ENCODE data around the gene INTS15.

INTS15 gene

DNA sequence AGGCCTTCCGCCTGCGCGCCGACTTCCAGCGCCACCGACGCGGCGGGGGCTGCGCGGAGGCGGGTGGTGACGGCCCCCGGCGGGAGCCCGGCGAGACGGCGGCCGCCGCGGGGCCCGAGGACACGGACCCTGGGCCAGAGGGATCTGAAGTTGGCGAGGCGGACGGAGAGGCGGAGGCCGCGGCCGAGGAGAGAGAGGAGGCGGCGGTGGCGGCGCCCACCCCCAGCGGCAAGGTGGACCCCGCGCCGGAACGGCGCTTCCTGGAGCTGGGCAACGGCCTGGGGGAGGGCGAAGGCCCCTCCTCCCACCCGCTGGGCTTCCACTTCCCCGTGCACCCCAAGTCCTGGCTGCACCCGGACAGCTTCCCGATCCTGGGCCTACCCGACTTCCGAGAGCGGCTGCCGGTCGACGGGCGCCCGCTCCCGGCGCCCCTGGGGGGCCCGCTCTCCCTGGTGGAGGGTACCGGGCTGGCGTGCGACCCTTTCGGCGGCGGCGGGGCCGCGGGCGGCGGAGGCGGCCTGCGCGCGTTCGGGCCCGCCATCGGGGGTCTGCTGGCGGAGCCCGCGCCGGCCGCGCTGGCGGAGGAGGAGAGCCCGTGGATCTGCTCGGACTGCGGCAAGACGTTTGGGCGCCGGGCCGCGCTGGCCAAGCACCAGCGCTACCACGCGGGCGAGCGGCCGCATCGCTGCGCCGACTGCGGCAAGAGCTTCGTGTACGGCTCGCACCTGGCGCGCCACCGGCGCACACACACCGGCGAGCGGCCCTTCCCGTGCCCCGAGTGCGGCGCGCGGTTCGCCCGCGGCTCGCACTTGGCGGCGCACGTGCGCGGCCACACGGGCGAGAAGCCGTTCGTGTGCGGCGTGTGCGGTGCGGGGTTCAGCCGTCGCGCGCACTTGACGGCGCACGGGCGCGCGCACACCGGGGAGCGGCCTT, 63.5 kb downstream of the INTS15 start:
- TF ChIP-seq, protein P1, sequence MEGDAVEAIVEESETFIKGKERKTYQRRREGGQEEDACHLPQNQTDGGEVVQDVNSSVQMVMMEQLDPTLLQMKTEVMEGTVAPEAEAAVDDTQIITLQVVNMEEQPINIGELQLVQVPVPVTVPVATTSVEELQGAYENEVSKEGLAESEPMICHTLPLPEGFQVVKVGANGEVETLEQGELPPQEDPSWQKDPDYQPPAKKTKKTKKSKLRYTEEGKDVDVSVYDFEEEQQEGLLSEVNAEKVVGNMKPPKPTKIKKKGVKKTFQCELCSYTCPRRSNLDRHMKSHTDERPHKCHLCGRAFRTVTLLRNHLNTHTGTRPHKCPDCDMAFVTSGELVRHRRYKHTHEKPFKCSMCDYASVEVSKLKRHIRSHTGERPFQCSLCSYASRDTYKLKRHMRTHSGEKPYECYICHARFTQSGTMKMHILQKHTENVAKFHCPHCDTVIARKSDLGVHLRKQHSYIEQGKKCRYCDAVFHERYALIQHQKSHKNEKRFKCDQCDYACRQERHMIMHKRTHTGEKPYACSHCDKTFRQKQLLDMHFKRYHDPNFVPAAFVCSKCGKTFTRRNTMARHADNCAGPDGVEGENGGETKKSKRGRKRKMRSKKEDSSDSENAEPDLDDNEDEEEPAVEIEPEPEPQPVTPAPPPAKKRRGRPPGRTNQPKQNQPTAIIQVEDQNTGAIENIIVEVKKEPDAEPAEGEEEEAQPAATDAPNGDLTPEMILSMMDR (conservative IDR thresholded peaks at IDR 0.05): no peak
- H3K27ac ChIP-seq: no peak overlapping the region

DNA sequence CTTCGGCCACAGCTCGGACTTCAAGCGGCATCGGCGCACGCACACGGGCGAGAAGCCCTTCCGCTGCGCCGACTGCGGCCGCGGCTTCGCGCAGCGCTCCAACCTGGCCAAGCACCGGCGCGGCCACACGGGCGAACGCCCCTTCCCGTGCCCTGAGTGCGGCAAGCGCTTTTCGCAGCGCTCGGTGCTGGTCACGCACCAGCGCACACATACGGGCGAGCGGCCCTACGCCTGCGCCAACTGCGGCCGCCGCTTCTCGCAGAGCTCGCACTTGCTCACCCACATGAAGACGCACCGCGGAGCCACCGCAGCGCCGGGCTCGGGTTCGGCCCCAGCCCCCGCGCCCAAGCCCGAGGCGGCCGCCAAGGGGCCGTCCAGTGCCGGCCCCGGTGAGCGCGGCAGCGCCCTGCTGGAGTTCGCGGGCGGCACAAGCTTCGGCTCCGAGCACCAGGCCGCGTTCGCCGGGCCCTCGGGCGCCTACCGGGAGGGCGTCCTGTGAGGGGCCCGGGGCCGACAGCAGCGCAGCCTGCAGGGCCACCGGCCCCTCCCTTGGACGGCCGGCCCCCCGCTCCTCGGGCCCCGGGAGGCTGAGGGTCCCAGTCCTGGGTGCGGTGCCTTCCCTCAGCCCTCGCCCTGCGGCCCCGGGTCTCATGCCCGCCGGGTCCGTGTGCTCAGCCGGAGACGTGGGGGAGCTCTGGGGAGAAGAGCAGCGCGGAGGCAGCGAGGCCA, 64.5 kb downstream of the INTS15 start:
- TF ChIP-seq, protein P1 (conservative IDR thresholded peaks at IDR 0.05): no peak
- no peak overlapping the region for H3K27ac ChIP-seq

DNA sequence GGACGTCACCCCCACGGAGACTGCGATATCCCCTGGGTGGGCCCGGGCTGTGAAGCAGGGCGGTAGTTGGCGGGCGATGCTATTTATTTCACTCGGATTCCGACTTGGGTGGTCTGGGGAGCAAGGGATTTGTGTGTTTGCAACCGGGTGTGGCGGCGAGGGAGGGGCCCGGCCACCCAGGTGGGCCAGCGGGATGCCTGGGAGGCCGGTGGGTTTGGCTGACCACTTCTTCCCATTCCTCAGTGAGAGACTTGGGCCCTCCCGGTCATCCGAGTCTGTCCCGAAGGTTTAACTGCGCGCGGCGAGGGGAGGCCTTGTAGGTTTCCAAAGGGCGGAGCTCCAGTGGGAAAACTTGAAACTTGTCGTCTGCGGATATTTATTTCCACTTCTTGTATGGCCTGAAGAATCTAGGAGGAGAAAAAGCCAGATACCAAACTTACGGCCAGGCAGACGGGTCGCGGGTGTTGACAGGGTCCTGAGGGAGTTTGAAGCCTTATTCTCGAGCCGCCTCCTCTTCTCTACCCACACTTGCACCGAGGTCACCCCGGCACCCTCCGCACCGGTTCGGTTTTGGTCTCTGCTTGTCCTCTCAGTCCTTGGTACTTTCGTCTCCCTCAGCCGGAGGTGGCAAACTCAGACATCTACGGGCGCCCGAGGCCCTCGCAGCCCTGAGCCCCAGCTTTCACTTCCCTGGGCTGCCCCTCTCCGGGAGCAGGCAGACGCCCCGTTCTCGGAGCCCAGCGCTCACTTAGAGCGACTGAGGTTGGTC, 65.2 kb downstream of the INTS15 start:
- TF ChIP-seq, protein P1 (conservative IDR thresholded peaks at IDR 0.05): no peak

DNA sequence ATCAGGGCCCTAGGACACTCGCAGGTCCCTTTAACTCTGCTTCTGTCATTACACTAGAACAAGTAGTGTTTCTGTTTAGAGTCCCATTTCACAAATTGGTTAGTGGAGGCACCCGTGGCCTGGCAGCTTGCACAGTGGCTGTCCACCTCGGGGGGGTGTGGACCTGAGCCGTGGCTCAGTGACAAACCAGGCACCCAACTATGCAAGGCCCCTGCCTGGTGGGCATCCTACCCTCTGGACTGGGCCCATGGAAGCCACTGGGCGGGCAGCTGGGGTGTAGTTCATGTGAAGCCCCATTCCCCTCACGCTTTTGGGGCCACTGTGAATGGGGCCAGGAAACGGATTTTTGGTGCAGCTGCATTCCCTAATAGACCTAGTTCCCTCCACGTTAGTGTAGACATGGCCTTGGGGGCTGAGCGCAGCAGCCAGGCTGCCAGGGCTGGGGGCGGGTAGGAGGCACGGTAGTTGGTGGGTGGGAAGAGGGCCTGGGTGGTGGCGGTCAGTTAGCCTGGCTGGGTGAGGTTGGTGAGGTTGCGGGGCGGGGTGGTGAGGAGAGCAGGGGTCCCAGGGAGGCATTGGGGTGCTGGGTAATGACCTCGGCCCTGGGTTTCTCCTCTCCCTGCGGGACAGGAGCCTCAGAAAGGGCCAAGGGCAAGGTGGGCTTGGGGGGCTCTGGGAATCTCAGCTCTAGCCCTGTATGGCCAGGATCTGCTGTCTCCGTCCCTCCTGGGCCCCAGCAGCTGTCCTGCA, 66.0 kb downstream of the INTS15 start:
- no peak overlapping the region for H3K27ac ChIP-seq
- TF ChIP-seq, protein P1 (conservative IDR thresholded peaks at IDR 0.05): no peak

More for the DNA sequence above, 65.2 kb downstream of the INTS15 start:
- H3K27ac ChIP-seq: no peak overlapping the region

DNA sequence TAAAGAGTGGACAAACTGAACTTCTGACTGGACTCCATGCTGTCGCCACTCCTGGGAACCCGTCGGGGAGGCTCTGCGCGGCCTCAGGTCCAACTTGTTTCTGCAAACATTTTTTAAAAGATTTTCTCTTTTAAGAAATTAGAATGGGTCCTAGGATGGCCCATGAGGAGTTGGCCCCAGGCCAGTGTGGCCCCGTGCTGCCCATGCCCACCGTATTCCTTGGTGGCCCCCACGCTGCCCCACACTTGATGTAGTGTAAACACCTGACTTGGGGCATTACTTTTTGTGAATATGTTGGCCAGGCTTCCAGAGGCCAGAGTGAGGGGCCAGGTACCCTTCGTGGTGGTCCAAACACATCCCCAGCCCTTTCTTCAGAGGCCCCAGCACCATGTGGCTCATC, 66.6 kb downstream of the INTS15 start:
- TF ChIP-seq, protein P1 (conservative IDR thresholded peaks at IDR 0.05): no peak

More for the DNA sequence above, 66.6 kb downstream of the INTS15 start:
- no peak overlapping the region for H3K27ac ChIP-seq
